Neural crest cell (in vitro differentiated cells): ENCODE data around the gene POU2F3. TPM values are rescaled to one million over a fixed set of nuclear protein-coding genes. Genes with fewer than 3 reads are reported as not detected.

Experiments used
- DNase-seq: peaks from one replicate; pipeline ENCODE4 v3.0.0; 2021; ENCODE audit warnings: low read depth, mixed read lengths, low spot score
- H3K27ac Mint-ChIP-seq: one replicate; pipeline ENCODE4 v1.8.0; 2021; ENCODE audit warnings: mild to moderate bottlenecking, mixed read lengths; ENCODE audit not compliant: unreplicated experiment
- H3K27me3 Mint-ChIP-seq: 2 replicates; pipeline ENCODE4 v1.8.0; 2021; ENCODE audit warnings: low read depth, mild to moderate bottlenecking, mixed read lengths
- H3K36me3 Mint-ChIP-seq: 2 replicates; pipeline ENCODE4 v1.8.0; 2021; ENCODE audit warnings: low read depth, mild to moderate bottlenecking, mixed read lengths
- H3K4me1 Mint-ChIP-seq: 2 replicates; pipeline ENCODE4 v1.8.0; 2021; ENCODE audit warnings: mixed read lengths
- H3K4me3 Mint-ChIP-seq: one replicate; pipeline ENCODE4 v1.8.0; 2021; ENCODE audit warnings: mild to moderate bottlenecking, mixed read lengths
- H3K9me3 Mint-ChIP-seq: 2 replicates; pipeline ENCODE4 v1.8.0; 2021; ENCODE audit warnings: mixed read lengths
- total RNA-seq: library from RNA; stranded (reverse); gene quantifications from 2 replicates; pipeline ENCODE4 v1.2.1, GENCODE V29; 2021
- TF ChIP-seq, protein P1 (sequence below): fragments of 200-600 bp; sonication (generic); conservative IDR thresholded peaks from 2 replicates; pipeline ENCODE4 v1.5.0; 2021; ENCODE audit warnings: antibody characterized with exemption, mild to moderate bottlenecking

POU2F3 gene
- total RNA-seq, 1 donor from 2014 or later = not detected

DNA sequence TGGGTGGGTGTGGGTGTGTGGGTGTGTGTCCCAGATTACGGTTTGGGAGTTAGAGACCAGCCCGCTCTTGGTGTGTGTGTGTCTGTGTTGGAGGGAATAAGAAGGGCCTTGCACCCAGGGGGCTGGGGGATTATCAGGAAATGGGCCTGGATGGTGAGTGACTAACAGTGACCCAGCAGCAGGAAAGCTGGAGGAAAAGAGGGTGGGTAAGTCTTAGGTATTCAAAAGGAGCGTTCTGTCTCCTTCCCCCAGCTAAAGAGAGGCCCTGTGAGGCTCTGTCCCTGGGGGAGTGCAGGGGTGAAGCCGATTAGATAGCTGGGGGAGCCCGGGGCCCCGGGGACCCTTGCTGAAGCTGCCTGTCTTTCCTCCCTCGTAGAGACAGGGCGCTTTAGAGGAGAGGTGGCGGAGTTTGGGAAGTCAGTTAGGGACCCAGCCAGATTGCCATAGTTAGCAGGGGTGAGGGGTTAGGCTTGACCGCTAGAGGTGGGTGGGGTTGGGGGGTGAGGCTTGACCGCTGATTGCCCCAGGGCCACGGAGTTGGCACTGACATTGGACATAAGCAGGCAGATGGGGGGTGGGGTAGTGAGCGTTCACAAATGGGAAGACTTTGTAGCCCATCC is 27.6 kb upstream of the POU2F3 start:
- Mint-ChIP-seq H3K4me3 (peak overlapping the region; percentile 99), H3K27me3 (peaks cover 4% of the 10 kb centered on the region), H3K36me3 (no peaks in the 10 kb centered on the region), H3K27ac (peak overlapping the region; percentile 92), H3K4me1 (peaks cover 66% of the 10 kb centered on the region), H3K9me3 (no peaks in the 10 kb centered on the region)
- TF ChIP-seq, protein P1, sequence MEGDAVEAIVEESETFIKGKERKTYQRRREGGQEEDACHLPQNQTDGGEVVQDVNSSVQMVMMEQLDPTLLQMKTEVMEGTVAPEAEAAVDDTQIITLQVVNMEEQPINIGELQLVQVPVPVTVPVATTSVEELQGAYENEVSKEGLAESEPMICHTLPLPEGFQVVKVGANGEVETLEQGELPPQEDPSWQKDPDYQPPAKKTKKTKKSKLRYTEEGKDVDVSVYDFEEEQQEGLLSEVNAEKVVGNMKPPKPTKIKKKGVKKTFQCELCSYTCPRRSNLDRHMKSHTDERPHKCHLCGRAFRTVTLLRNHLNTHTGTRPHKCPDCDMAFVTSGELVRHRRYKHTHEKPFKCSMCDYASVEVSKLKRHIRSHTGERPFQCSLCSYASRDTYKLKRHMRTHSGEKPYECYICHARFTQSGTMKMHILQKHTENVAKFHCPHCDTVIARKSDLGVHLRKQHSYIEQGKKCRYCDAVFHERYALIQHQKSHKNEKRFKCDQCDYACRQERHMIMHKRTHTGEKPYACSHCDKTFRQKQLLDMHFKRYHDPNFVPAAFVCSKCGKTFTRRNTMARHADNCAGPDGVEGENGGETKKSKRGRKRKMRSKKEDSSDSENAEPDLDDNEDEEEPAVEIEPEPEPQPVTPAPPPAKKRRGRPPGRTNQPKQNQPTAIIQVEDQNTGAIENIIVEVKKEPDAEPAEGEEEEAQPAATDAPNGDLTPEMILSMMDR = no peak
- no peak for DNase-seq

GRCh38 chr11:120212926-120213325 is 27.0 kb upstream of the POU2F3 start:
- Mint-ChIP-seq H3K4me1 (peaks cover 66% of the 10 kb centered on the region), H3K9me3 (no peaks in the 10 kb centered on the region), H3K27ac (peak overlapping the region; percentile 87), H3K36me3 (no peaks in the 10 kb centered on the region), H3K4me3 (peak overlapping the region; percentile 99), H3K27me3 (peaks cover 4% of the 10 kb centered on the region)
- no peak for DNase-seq
- TF ChIP-seq, protein P1 = no peak

DNA sequence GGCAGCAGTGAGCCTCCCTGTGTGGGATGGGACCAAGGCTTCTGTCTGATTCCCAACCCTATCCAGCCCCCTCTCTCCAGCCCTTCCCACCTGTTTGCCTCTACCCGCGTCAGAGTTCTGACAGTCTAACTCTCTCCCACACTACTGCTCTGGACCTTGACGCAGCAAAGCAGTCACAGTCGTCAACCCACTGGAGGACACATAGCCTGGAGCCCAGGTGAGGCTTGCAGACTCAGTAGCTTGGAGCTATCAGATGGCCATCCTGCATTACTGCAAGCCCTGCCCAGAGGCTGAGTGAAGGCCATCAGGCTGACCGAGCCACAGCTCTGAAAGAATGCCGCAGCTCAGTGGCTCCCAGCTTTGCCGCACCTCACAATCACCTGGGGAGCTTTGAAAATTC is 25.4 kb upstream of the POU2F3 start:
- Mint-ChIP-seq H3K4me1 (peaks cover 66% of the 10 kb centered on the region), H3K27ac (no peak overlapping the region), H3K9me3 (no peaks in the 10 kb centered on the region), H3K36me3 (no peaks in the 10 kb centered on the region), H3K4me3 (peak overlapping the region; percentile 54), H3K27me3 (peaks cover 4% of the 10 kb centered on the region)
- TF ChIP-seq, protein P1 = no peak
- DNase-seq = no peak

DNA sequence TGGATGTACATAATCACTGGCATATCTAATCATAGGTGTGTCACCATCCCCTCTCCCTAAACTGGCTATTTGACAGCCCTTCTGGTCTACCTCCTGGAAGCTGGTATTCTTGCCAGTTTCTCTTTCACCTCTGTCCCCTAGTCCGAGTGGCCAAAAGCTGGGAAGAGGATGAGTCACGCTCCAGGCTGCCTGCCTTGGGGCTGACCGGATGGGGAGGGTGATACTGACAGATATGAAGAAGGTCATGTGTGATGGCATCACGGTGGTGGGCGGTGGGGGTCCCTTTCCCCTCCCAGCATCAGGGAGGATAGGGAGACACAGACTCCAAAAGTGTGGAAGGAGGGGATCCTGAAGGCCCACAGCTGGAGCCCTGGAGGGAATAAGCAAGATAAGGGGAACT is 24.3 kb upstream of the POU2F3 start:
- Mint-ChIP-seq H3K27me3 (peaks cover 4% of the 10 kb centered on the region), H3K36me3 (no peaks in the 10 kb centered on the region), H3K27ac (peak overlapping the region; percentile 38), H3K4me3 (peak overlapping the region; percentile 19), H3K4me1 (peaks cover 68% of the 10 kb centered on the region), H3K9me3 (no peaks in the 10 kb centered on the region)
- TF ChIP-seq, protein P1 = no peak
- no peak for DNase-seq

DNA sequence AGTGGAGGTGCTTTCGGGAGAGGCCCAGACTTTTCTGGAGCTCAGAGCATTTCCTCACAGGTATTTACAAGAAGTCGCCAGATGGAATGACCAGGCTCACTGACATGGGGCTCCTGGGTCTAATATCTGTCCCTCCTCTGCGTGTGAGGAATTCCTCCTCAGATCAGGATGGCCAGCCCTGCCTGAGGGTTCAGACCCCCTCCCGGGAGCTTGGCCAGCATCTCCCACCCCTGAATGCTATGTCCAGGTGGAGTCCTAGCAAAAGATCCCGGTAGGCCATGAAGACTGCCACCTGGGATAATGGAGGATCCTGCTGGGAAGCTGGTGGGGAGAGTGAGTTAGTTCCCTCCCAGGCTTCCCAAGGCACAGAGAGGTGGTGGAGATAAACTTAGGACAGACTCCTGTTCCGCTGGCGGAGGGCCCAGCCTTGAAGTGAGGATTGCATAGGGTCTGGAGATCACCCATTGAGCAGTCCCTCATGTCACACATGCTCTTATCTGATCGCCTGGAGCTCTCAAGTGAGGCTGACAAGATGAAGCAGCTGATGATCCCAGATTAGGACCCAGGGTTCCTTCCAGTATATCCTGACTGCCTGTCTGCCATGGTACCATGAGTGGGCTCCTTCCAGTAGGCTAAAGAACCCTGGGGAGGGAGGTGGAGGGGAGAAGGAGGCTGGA is 23.4 kb upstream of the POU2F3 start:
- no peaks in the 10 kb centered on the region for H3K9me3 Mint-ChIP-seq
- peak overlapping the region; percentile 38 for H3K27ac Mint-ChIP-seq
- TF ChIP-seq, protein P1 = no peak
- peak overlapping the region; percentile 23 for H3K4me3 Mint-ChIP-seq
- no peaks in the 10 kb centered on the region for H3K36me3 Mint-ChIP-seq
- no peak for DNase-seq
- peaks cover 69% of the 10 kb centered on the region for H3K4me1 Mint-ChIP-seq
- H3K27me3 Mint-ChIP-seq = peaks cover 3% of the 10 kb centered on the region
